Gastroesophageal sphincter (tissue), 4 donors: Measurements from ENCODE around the gene GALNTL6. TPM values are rescaled to one million over a fixed set of nuclear protein-coding genes. Genes with fewer than 3 reads are reported as not detected.

ENCODE experiments used
- ATAC-seq: fragments of 150-250 bp; one replicate; pipeline ENCODE4 v1.9.1; 2016; ENCODE audit warnings: mild to moderate bottlenecking, moderate library complexity
- H3K27ac ChIP-seq, 4 donors: fragments of 200-600 bp; sonication (generic) in 3 of 4; 1 replicate in 3 of 4; 2 replicates in 1 of 4; pipeline ENCODE4 v1.5.1; 2016 to 2019
- H3K27me3 ChIP-seq: fragments of 200-600 bp; sonication (generic); one replicate; pipeline ENCODE4 v1.5.1; 2019
- H3K36me3 ChIP-seq, 2 donors: fragments of 200-600 bp; sonication (generic); one replicate each; pipeline ENCODE4 v1.5.1; 2019; ENCODE audit warnings: control low read depth in 1 of 2
- H3K4me1 ChIP-seq, 3 donors: fragments of 200-600 bp; sonication (generic); 1 replicate in 2 of 3; 2 replicates in 1 of 3; pipeline ENCODE4 v1.5.1; 2016 to 2019; ENCODE audit warnings: control low read depth in 2 of 3
- H3K4me3 ChIP-seq, 2 donors: fragments of 200-600 bp; sonication (generic); one replicate each; pipeline ENCODE4 v1.5.1; 2019; ENCODE audit warnings: mild to moderate bottlenecking in 1 of 2, moderate library complexity in 1 of 2
- H3K9me3 ChIP-seq, 3 donors: fragments of 200-600 bp; sonication (generic); one replicate each; pipeline ENCODE4 v1.5.1; 2017 to 2019; ENCODE audit warnings: control low read depth in 2 of 3
- EP300 ChIP-seq: sonication (generic); formaldehyde crosslinking; IDR thresholded peaks from one replicate; pipeline ENCODE4 v1.6.1; 2017; ENCODE audit warnings: antibody characterized with exemption, mild to moderate bottlenecking
- POLR2A ChIP-seq, 2 donors: fragments of 450-650 bp; IDR thresholded peaks; one replicate each; pipeline ENCODE4 v1.6.1; 2017; ENCODE audit warnings: antibody characterized with exemption in 2 of 2, mild to moderate bottlenecking in 2 of 2, moderate library complexity in 1 of 2
- POLR2AphosphoS5 ChIP-seq: sonication (generic); formaldehyde crosslinking; IDR thresholded peaks from one replicate; pipeline ENCODE4 v1.6.1; 2017; ENCODE audit warnings: antibody characterized with exemption
- WGBS, 2 donors: methylation state at CpG; one replicate each; pipeline ENCODE4 v1.1.5; 2018; ENCODE audit warnings: low coverage in 1 of 2; 5-methylcytosine and 5-hydroxymethylcytosine counted together
- total RNA-seq, 4 donors: library from RNA; depleted of rRNA; stranded (reverse); fragments of >200 nt; gene quantifications; one replicate each; pipeline ENCODE4 v1.1.0, GENCODE V29; 2016
- TF ChIP-seq, protein P1 (sequence below), 4 experiments: fragments of 200-600 bp in 2 of 4; fragments of 450-650 bp in 2 of 4; sonication (generic) in 1 of 4; IDR thresholded peaks; one replicate each; pipeline ENCODE4 v1.5.1; 2017 to 2019; ENCODE audit warnings: antibody characterized with exemption in 4 of 4, mild to moderate bottlenecking in 2 of 4, moderate library complexity in 2 of 4

GALNTL6 gene
- total RNA-seq, 4 donors from 2014 or later = not detected

DNA sequence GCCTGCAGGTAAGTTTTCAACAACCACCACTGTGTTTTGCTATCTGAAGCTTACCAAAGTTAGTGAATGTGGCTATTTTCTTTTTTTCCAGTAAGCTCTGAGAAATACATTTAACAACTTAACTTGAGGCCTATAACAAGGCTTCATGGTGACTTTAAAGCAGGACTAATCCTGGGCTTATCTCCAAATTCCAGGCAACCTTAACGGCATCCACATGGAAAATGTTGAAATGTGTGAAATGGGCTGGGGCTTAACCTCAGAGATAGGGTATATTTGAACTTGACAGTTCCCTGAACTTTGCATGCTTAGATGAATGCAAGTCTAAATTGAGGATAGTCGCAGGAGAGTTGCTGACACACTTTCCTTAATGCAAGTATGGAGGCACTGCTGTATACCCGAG, 539.2 kb downstream of the GALNTL6 start:
- no peak for TF ChIP-seq POLR2AphosphoS5
- no peaks in the 10 kb centered on the region for H3K9me3 ChIP-seq
- H3K36me3 ChIP-seq = no peaks in the 10 kb centered on the region
- H3K4me1 ChIP-seq = no peaks in the 10 kb centered on the region
- H3K27me3 ChIP-seq = no peaks in the 10 kb centered on the region
- no peak overlapping the region for H3K27ac ChIP-seq
- ATAC-seq = no peak
- 23 to 50% methylated on average over 1 to 3 of the region's 3 CpGs for WGBS, 2 donors
- no peak overlapping the region for H3K4me3 ChIP-seq

DNA sequence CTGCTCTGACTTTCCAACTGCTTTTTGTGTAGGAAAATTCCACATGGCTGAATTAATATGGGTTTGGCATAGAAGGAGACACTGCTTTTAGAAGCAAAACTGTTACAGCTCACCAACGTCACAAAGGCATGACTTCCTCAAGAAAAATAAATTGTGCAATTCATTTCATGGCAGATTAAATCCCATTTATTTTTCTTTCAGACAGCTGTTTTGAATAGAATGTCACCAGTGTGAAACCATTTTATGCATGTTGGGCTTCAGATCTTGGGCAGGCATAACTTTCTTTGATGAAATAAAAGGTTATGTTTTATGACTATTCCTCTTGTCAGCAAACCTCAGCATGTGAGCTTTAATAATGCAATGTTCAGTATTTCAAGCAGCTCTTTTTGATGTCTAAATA, 542.8 kb downstream of the GALNTL6 start:
- H3K4me3 ChIP-seq = no peak overlapping the region
- no peaks in the 10 kb centered on the region for H3K36me3 ChIP-seq
- no peak overlapping the region for H3K27ac ChIP-seq
- WGBS, 2 donors = 0 to 7% methylated on average over 1 of the region's 1 CpG
- no peak for TF ChIP-seq EP300
- TF ChIP-seq, protein P1, sequence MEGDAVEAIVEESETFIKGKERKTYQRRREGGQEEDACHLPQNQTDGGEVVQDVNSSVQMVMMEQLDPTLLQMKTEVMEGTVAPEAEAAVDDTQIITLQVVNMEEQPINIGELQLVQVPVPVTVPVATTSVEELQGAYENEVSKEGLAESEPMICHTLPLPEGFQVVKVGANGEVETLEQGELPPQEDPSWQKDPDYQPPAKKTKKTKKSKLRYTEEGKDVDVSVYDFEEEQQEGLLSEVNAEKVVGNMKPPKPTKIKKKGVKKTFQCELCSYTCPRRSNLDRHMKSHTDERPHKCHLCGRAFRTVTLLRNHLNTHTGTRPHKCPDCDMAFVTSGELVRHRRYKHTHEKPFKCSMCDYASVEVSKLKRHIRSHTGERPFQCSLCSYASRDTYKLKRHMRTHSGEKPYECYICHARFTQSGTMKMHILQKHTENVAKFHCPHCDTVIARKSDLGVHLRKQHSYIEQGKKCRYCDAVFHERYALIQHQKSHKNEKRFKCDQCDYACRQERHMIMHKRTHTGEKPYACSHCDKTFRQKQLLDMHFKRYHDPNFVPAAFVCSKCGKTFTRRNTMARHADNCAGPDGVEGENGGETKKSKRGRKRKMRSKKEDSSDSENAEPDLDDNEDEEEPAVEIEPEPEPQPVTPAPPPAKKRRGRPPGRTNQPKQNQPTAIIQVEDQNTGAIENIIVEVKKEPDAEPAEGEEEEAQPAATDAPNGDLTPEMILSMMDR (IDR thresholded peaks at IDR 0.05) = no peak
- TF ChIP-seq POLR2A (IDR thresholded peaks at IDR 0.05) = no peak
- TF ChIP-seq POLR2AphosphoS5 = peak; percentile 40
- H3K4me1 ChIP-seq = no peaks in the 10 kb centered on the region
- no peaks in the 10 kb centered on the region for H3K27me3 ChIP-seq
- ATAC-seq = peak; percentile 69
- no peaks in the 10 kb centered on the region for H3K9me3 ChIP-seq

DNA sequence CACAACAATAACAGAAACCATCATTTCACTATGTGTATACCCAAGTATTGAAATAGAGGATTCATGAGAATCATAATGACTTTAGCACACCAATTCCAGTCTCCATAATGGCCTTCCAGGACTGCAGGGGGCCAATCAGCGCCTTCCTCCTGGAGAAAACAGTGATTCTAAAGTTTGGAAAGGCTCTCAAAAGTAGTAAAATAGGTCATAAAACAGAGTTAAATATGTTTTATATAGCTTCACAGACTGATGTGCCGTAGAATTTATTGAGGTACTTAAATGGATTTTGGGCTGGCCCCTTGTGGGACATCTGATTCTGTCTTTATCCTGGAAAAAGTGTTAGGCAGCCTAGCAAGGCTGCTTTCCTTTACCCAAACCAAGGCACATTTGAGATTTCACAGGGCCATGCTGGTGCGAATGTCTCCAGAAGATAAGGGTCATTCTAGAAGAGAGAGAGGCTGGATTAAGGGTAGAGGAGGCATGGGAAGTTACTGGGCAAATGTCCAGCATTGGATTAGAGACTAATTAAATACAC, 543.9 kb downstream of the GALNTL6 start:
- no peaks in the 10 kb centered on the region for H3K36me3 ChIP-seq

DNA sequence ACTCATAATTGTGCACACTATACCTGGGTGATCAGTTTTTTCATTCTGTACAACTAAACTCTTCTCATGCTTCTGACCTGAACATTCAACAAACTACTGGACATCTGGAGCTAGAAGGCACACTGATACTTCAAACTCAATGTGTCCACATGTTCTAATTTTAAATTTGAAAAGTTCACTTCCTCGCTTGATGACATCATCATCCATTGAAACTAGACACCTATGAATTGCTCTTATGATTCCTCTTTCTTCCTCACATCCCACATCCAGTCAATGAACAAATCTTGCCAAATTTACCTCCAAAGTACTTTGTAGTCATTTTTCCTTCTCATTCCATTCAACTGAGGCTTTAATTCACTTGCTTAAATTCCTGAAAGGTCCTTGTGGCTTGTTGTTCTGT, 549.4 kb downstream of the GALNTL6 start:
- H3K36me3 ChIP-seq = no peaks in the 10 kb centered on the region
- H3K4me3 ChIP-seq = no peak overlapping the region
- no peak for TF ChIP-seq POLR2AphosphoS5
- TF ChIP-seq, protein P1 (IDR thresholded peaks at IDR 0.05) = no peak
- TF ChIP-seq POLR2A (IDR thresholded peaks at IDR 0.05) = no peak
- no peak for TF ChIP-seq EP300
- H3K27me3 ChIP-seq = no peaks in the 10 kb centered on the region
- WGBS, 2 donors = 73 to 89% methylated on average over 1 of the region's 1 CpG
- H3K27ac ChIP-seq = no peak overlapping the region
- H3K4me1 ChIP-seq = no peaks in the 10 kb centered on the region
- no peak for ATAC-seq
- no peaks in the 10 kb centered on the region for H3K9me3 ChIP-seq

More for the DNA sequence above, 543.9 kb downstream of the GALNTL6 start:
- Histone ChIP-seq H3K27ac (no peak overlapping the region), H3K4me1 (no peaks in the 10 kb centered on the region), H3K9me3 (no peaks in the 10 kb centered on the region), H3K4me3 (no peak overlapping the region), H3K27me3 (no peaks in the 10 kb centered on the region)
- no peak for TF ChIP-seq EP300
- TF ChIP-seq, protein P1 (IDR thresholded peaks at IDR 0.05) = no peak
- no peak for TF ChIP-seq POLR2AphosphoS5
- TF ChIP-seq POLR2A (IDR thresholded peaks at IDR 0.05) = no peak
- no peak for ATAC-seq
- 79 to 93% methylated on average over 3 of the region's 3 CpGs for WGBS, 2 donors

DNA sequence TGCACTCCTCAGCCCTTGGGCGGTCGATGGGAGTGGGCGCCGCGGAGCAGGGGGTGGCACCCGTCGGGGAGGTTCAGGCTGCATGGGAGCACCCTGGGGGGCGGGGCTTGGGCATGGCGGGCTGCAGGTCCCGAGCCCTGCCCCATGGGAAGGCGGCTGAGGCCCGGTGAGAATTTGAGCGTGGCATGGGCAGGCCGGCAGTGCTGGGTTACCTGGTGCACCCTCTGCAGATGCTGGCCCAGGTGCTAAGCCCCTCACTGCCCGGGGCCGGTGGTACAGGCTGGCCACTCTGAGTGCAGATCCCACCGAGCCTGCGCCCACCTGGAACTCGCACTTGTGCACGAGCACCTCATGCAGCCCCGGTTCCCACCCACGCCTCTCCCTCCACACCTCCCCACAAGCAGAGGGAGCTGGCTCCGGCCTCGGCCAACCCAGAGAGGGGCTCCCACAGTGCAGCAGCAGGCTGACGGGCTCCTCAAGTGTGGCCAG, 556.3 kb downstream of the GALNTL6 start:
- Histone ChIP-seq H3K4me3 (no peak overlapping the region), H3K36me3 (no peaks in the 10 kb centered on the region), H3K4me1 (no peaks in the 10 kb centered on the region), H3K27me3 (no peaks in the 10 kb centered on the region), H3K27ac (no peak overlapping the region), H3K9me3 (peaks cover 0 to 16% (median 0%) of the 10 kb centered on the region in 3 donors)
- no peak for TF ChIP-seq EP300
- TF ChIP-seq, protein P1 (IDR thresholded peaks at IDR 0.05) = no peak
- no peak for TF ChIP-seq POLR2A (IDR thresholded peaks at IDR 0.05)
- no peak for TF ChIP-seq POLR2AphosphoS5
- no CpG with 5 or more reads among the region's 25 CpGs for WGBS, 2 donors
- ATAC-seq = no peak
